H9 (cell line): ENCODE measurements around the gene ASPG. TPM values are rescaled to one million over a fixed set of nuclear protein-coding genes. Genes with fewer than 3 reads are reported as not detected.

Experiments
- DNase-seq: peaks from one replicate; pipeline ENCODE4 v3.0.0-alpha.2; 2017
- H2AFZ ChIP-seq: one replicate; pipeline ENCODE4 v1.6.1; 2013; ENCODE audit warnings: mild to moderate bottlenecking, low read length, control low read depth, moderate library complexity
- H2AK5ac ChIP-seq: 2 replicates; pipeline ENCODE4 v1.6.1; 2013; ENCODE audit warnings: low read length, control low read depth, mixed read lengths; ENCODE audit not compliant: insufficient read length
- H2BK120ac ChIP-seq: one replicate; pipeline ENCODE4 v1.6.1; 2013; ENCODE audit warnings: low read depth, mild to moderate bottlenecking, low read length, control low read depth, inconsistent platforms; ENCODE audit not compliant: poor library complexity, severe bottlenecking
- H2BK12ac ChIP-seq: 2 replicates; pipeline ENCODE4 v1.6.1; 2013; ENCODE audit warnings: low read length, control low read depth, mixed read lengths, low read depth; ENCODE audit not compliant: insufficient read length
- H2BK15ac ChIP-seq: 2 replicates; pipeline ENCODE4 v1.6.1; 2013; ENCODE audit warnings: low read depth, low read length, control low read depth
- H2BK20ac ChIP-seq: one replicate; pipeline ENCODE4 v1.6.1; 2013; ENCODE audit warnings: low read depth, mild to moderate bottlenecking, low read length, control low read depth, inconsistent platforms; ENCODE audit not compliant: poor library complexity, severe bottlenecking
- H2BK5ac ChIP-seq: 2 replicates; pipeline ENCODE4 v1.6.1; 2013; ENCODE audit warnings: low read length, control low read depth, mixed read lengths; ENCODE audit not compliant: insufficient read length
- H3K14ac ChIP-seq: 2 replicates; pipeline ENCODE4 v1.6.1; 2013; ENCODE audit warnings: low read length, control low read depth; ENCODE audit not compliant: insufficient read depth
- H3K18ac ChIP-seq: 2 replicates; pipeline ENCODE4 v1.6.1; 2013; ENCODE audit warnings: low read depth, mild to moderate bottlenecking, mixed read lengths, low read length, control low read depth; ENCODE audit not compliant: insufficient read length
- H3K23ac ChIP-seq: 2 replicates; pipeline ENCODE4 v1.6.1; 2013; ENCODE audit warnings: low read length, control low read depth, mixed read lengths, low read depth; ENCODE audit not compliant: insufficient read length
- H3K23me2 ChIP-seq: 2 replicates; pipeline ENCODE4 v1.6.1; 2013; ENCODE audit warnings: low read depth, mild to moderate bottlenecking, mixed read lengths, low read length, control low read depth; ENCODE audit not compliant: insufficient read length, poor library complexity, severe bottlenecking
- H3K27ac ChIP-seq: 2 replicates; pipeline ENCODE4 v1.5.1; 2013; ENCODE audit warnings: low read length, control low read depth, mixed read lengths, low read depth; ENCODE audit not compliant: insufficient read length
- H3K27me3 ChIP-seq: 2 replicates; pipeline ENCODE4 v1.6.1; 2013; ENCODE audit warnings: low read length, control low read depth, inconsistent platforms; ENCODE audit not compliant: insufficient read depth
- H3K4ac ChIP-seq: 2 replicates; pipeline ENCODE4 v1.6.1; 2013; ENCODE audit warnings: low read depth, mild to moderate bottlenecking, control low read depth, inconsistent platforms, low read length, moderate library complexity
- H3K4me1 ChIP-seq: 2 replicates; pipeline ENCODE4 v1.6.1; 2013; ENCODE audit warnings: low read length, control low read depth, inconsistent platforms; ENCODE audit not compliant: insufficient read depth
- H3K4me2 ChIP-seq: 2 replicates; pipeline ENCODE4 v1.6.1; 2013; ENCODE audit warnings: low read length, control low read depth, mixed read lengths; ENCODE audit not compliant: insufficient read length, insufficient read depth
- H3K56ac ChIP-seq: 2 replicates; pipeline ENCODE4 v1.6.1; 2013; ENCODE audit warnings: low read depth, mild to moderate bottlenecking, mixed read lengths, low read length, control low read depth; ENCODE audit not compliant: insufficient read length
- H3K79me1 ChIP-seq: 2 replicates; pipeline ENCODE4 v1.6.1; 2013; ENCODE audit warnings: low read depth, mild to moderate bottlenecking, moderate library complexity, low read length, control low read depth, inconsistent platforms; ENCODE audit not compliant: insufficient read depth, poor library complexity, severe bottlenecking
- H3K79me2 ChIP-seq: 2 replicates; pipeline ENCODE4 v1.6.1; 2013; ENCODE audit warnings: low read length, control low read depth, inconsistent platforms; ENCODE audit not compliant: insufficient read depth
- H3K9ac ChIP-seq: 2 replicates; pipeline ENCODE4 v1.6.1; 2013; ENCODE audit warnings: low read length, control low read depth, mixed read lengths; ENCODE audit not compliant: insufficient read length; ENCODE audit errors: extremely low read depth
- H3K9me3 ChIP-seq: one replicate; pipeline ENCODE4 v1.6.1; 2013; ENCODE audit warnings: low read depth, low read length, inconsistent platforms; ENCODE audit not compliant: control insufficient read depth
- H3T11ph ChIP-seq: one replicate; pipeline ENCODE4 v1.6.1; 2013; ENCODE audit warnings: mild to moderate bottlenecking, low read length, control low read depth, inconsistent platforms
- H4K20me1 ChIP-seq: one replicate; pipeline ENCODE4 v1.6.1; 2013; ENCODE audit not compliant: control insufficient read depth, insufficient read length, insufficient read depth
- H4K5ac ChIP-seq: 2 replicates; pipeline ENCODE4 v1.6.1; 2013; ENCODE audit warnings: low read depth, mild to moderate bottlenecking, mixed read lengths, low read length, control low read depth; ENCODE audit not compliant: insufficient read length
- H4K8ac ChIP-seq: replicated peaks from 2 replicates; pipeline ENCODE4 v1.6.1; 2013; ENCODE audit warnings: low read length, control low read depth, mixed read lengths, low read depth; ENCODE audit not compliant: insufficient read length
- H4K91ac ChIP-seq: 2 replicates; pipeline ENCODE4 v1.6.1; 2013; ENCODE audit warnings: low read depth, mild to moderate bottlenecking, moderate library complexity, mixed read lengths, low read length, control low read depth; ENCODE audit not compliant: insufficient read length
- H3K27ac Mint-ChIP-seq, 3 experiments: 2 replicates in 2 of 3; 3 replicates in 1 of 3; pipeline ENCODE4 v1.8.0; 2020 to 2021; ENCODE audit warnings: mixed read lengths in 3 of 3, mild to moderate bottlenecking in 1 of 3, moderate library complexity in 1 of 3
- H3K27me3 Mint-ChIP-seq: 2 replicates; pipeline ENCODE4 v1.8.0; 2021; ENCODE audit warnings: low read depth, mild to moderate bottlenecking, moderate library complexity, mixed read lengths
- H3K36me3 Mint-ChIP-seq, 3 experiments: 2 replicates in 2 of 3; 3 replicates in 1 of 3; pipeline ENCODE4 v1.8.0; 2020 to 2021; ENCODE audit warnings: low read depth in 3 of 3, mixed read lengths in 3 of 3; ENCODE audit not compliant: insufficient read depth in 1 of 3
- H3K4me1 Mint-ChIP-seq, 2 experiments: 2 replicates each; pipeline ENCODE4 v1.8.0; 2020; ENCODE audit warnings: mixed read lengths in 2 of 2
- H3K4me3 Mint-ChIP-seq, 2 experiments: 2 replicates in 1 of 2; 3 replicates in 1 of 2; pipeline ENCODE4 v1.8.0; 2020 to 2021; ENCODE audit warnings: mild to moderate bottlenecking in 2 of 2, mixed read lengths in 2 of 2, moderate library complexity in 1 of 2
- H3K9me3 Mint-ChIP-seq, 2 experiments: 2 replicates in 1 of 2; 3 replicates in 1 of 2; pipeline ENCODE4 v1.8.0; 2020; ENCODE audit warnings: mild to moderate bottlenecking in 2 of 2, mixed read lengths in 2 of 2, moderate library complexity in 1 of 2
- CTCF ChIP-seq: fragments of 200-600 bp; sonication (generic); conservative IDR thresholded peaks from 3 replicates; pipeline ENCODE4 v1.8.0; 2021; ENCODE audit warnings: antibody characterized with exemption, mild to moderate bottlenecking
- WGBS: extraction: QIAGEN DNeasy Blood & Tissue Kit; methylation state at CpG from one replicate; pipeline ENCODE4 v1.1.7; 2013; ENCODE audit warnings: missing lambda C conversion rate, low lambda C conversion rate, mixed read lengths; ENCODE audit not compliant: insufficient read length; ENCODE audit errors: extremely low coverage; 5-methylcytosine and 5-hydroxymethylcytosine counted together
- total RNA-seq: library from RNA; stranded (reverse); gene quantifications from 2 replicates; pipeline ENCODE4 v1.2.1, GENCODE V29; 2021

The ASPG gene
- total RNA-seq, 1 experiment from 2014 or later = 0.33 TPM

- WGBS = no CpG with 5 or more reads among the region's 19 CpGs
- H3K27ac ChIP-seq = no peak overlapping the region
Measured at GRCh38 chr14:104107101-104107581, 21.6 kb downstream of the ASPG start.

More at GRCh38 chr14:104107101-104107581, 21.6 kb downstream of the ASPG start:
- Histone ChIP-seq H3K79me2 (no peaks in the 10 kb centered on the region), H4K91ac (no peak overlapping the region), H3K9me3 (no peaks in the 10 kb centered on the region), H3K56ac (no peak overlapping the region), H2BK5ac (no peak overlapping the region), H3K79me1 (no peaks in the 10 kb centered on the region), H3K9ac (no peak overlapping the region), H4K5ac (no peak overlapping the region), H2AK5ac (no peak overlapping the region), H3K4me1 (no peaks in the 10 kb centered on the region; the same call in 1 of the 2 replicates), H2AFZ (no peak overlapping the region), H3K18ac (no peak overlapping the region), H2BK15ac (no peak overlapping the region), H2BK12ac (no peak overlapping the region), H3K4ac (no peak overlapping the region), H3K23me2 (no peaks in the 10 kb centered on the region), H3K4me2 (no peak overlapping the region), H4K8ac (no peak overlapping the region), H3T11ph (no peak overlapping the region), H2BK120ac (no peak overlapping the region), H3K27me3 (no peaks in the 10 kb centered on the region), H3K14ac (no peak overlapping the region), H4K20me1 (no peaks in the 10 kb centered on the region), H2BK20ac (no peak overlapping the region), H3K23ac (no peak overlapping the region)
- Mint-ChIP-seq H3K36me3 (no peaks in the 10 kb centered on the region), H3K27me3 (no peaks in the 10 kb centered on the region), H3K4me3 (no peak overlapping the region), H3K27ac (no peak overlapping the region), H3K4me1 (peaks cover 2 to 14% of the 10 kb centered on the region in 2 experiments; a peak in 3 of 4 replicates), H3K9me3 (no peaks in the 10 kb centered on the region; a peak in 1 of 5 replicates)
- no peak for TF ChIP-seq CTCF
- no peak for DNase-seq
